Peyer's patch (tissue), 4 donors: Measurements from ENCODE around the gene SYT14. TPM values are rescaled to one million over a fixed set of nuclear protein-coding genes. Genes with fewer than 3 reads are reported as not detected.

Source experiments
- DNase-seq, 3 donors: peaks; one replicate each; pipeline ENCODE4 v3.0.0-alpha.2; 2017 to 2019
- H3K27ac ChIP-seq, 4 donors: fragments of 200-600 bp; sonication (generic); one replicate each; pipeline ENCODE4 v1.5.1; 2016 to 2019
- H3K27me3 ChIP-seq, 2 donors: fragments of 200-600 bp; sonication (generic); one replicate each; pipeline ENCODE4 v1.5.1; 2019
- H3K36me3 ChIP-seq, 3 donors: fragments of 200-600 bp; sonication (generic); one replicate each; pipeline ENCODE4 v1.5.1; 2016 to 2019
- H3K4me1 ChIP-seq, 4 donors: fragments of 200-600 bp; sonication (generic); one replicate each; pipeline ENCODE4 v1.5.1; 2016 to 2019
- H3K4me3 ChIP-seq, 4 donors: fragments of 200-600 bp; sonication (generic); 1 replicate in 3 of 4; 2 replicates in 1 of 4; pipeline ENCODE4 v1.5.1; 2016 to 2019; ENCODE audit warnings: mild to moderate bottlenecking in 1 of 4
- H3K9me3 ChIP-seq, 4 donors: fragments of 200-600 bp; sonication (generic); one replicate each; pipeline ENCODE4 v1.5.1; 2016 to 2019; ENCODE audit warnings: mild to moderate bottlenecking in 1 of 4
- CTCF ChIP-seq, 6 experiments: fragments of 450-650 bp in 4 of 6; fragments of 200-600 bp in 2 of 6; sonication (generic) in 1 of 6; IDR thresholded peaks; one replicate each; pipeline ENCODE4 v1.5.1; 2017 to 2019; ENCODE audit warnings: antibody characterized with exemption in 6 of 6, mild to moderate bottlenecking in 3 of 6, moderate library complexity in 1 of 6
- POLR2A ChIP-seq, 2 donors: fragments of 450-650 bp; IDR thresholded peaks; one replicate each; pipeline ENCODE4 v1.5.1; 2017; ENCODE audit warnings: antibody characterized with exemption in 2 of 2, mild to moderate bottlenecking in 2 of 2, moderate library complexity in 2 of 2
- total RNA-seq, 4 donors: library from RNA; depleted of rRNA; stranded (reverse); fragments of >200 nt; gene quantifications; one replicate each; pipeline ENCODE4 v1.1.0, GENCODE V29; 2016

Gene SYT14
- total RNA-seq, 4 donors from 2014 or later, result 0.27 to 0.83 TPM; not detected in 2

- Histone ChIP-seq H3K36me3 (no peaks in the 10 kb centered on the region), H3K4me3 (no peak overlapping the region), H3K9me3 (peaks cover 0 to 6% (median 0%) of the 10 kb centered on the region in 4 donors), H3K4me1 (no peaks in the 10 kb centered on the region), H3K27ac (no peak overlapping the region), H3K27me3 (no peaks in the 10 kb centered on the region)
- TF ChIP-seq POLR2A (IDR thresholded peaks at IDR 0.05), result no peak
- no peak for TF ChIP-seq CTCF (IDR thresholded peaks at IDR 0.05)
- DNase-seq, result no peak
Measured at GRCh38 chr1:209983953-209984352, 45.9 kb downstream of the SYT14 start.

GRCh38 chr1:209985002-209985401 is 47.0 kb downstream of the SYT14 start:
- H3K36me3 ChIP-seq, result no peaks in the 10 kb centered on the region
- H3K27ac ChIP-seq, result no peak overlapping the region
- TF ChIP-seq POLR2A (IDR thresholded peaks at IDR 0.05) (no peak), CTCF (IDR thresholded peaks at IDR 0.05) (no peak)
- H3K27me3 ChIP-seq, result no peaks in the 10 kb centered on the region
- DNase-seq, result no peak
- H3K4me1 ChIP-seq, result no peaks in the 10 kb centered on the region
- H3K9me3 ChIP-seq, result peaks cover 0 to 6% (median 0%) of the 10 kb centered on the region in 4 donors
- no peak overlapping the region for H3K4me3 ChIP-seq

- H3K27ac ChIP-seq, result no peak overlapping the region
- H3K4me3 ChIP-seq, result no peak overlapping the region
- no peak for TF ChIP-seq POLR2A (IDR thresholded peaks at IDR 0.05)
- TF ChIP-seq CTCF (IDR thresholded peaks at IDR 0.05), result no peak
- no peak for DNase-seq
- H3K9me3 ChIP-seq, result peaks cover 0 to 6% (median 0%) of the 10 kb centered on the region in 4 donors
- no peaks in the 10 kb centered on the region for H3K4me1 ChIP-seq
- no peaks in the 10 kb centered on the region for H3K27me3 ChIP-seq
- H3K36me3 ChIP-seq, result no peaks in the 10 kb centered on the region
Measured at GRCh38 chr1:209988706-209989105, 50.7 kb downstream of the SYT14 start.

GRCh38 chr1:209989525-209989924 is 51.5 kb downstream of the SYT14 start:
- no peak for DNase-seq
- Histone ChIP-seq H3K4me1 (no peaks in the 10 kb centered on the region), H3K9me3 (peaks cover 0 to 6% (median 0%) of the 10 kb centered on the region in 4 donors), H3K27ac (no peak overlapping the region), H3K36me3 (no peaks in the 10 kb centered on the region), H3K27me3 (no peaks in the 10 kb centered on the region), H3K4me3 (no peak overlapping the region)
- TF ChIP-seq CTCF (IDR thresholded peaks at IDR 0.05), result peak in 1 of 6 experiments; percentile 19
- TF ChIP-seq POLR2A (IDR thresholded peaks at IDR 0.05), result no peak

- H3K27ac ChIP-seq, result no peak overlapping the region
- no peak for DNase-seq
- no peak for TF ChIP-seq CTCF (IDR thresholded peaks at IDR 0.05)
- no peak for TF ChIP-seq POLR2A (IDR thresholded peaks at IDR 0.05)
- H3K4me1 ChIP-seq, result no peaks in the 10 kb centered on the region
- H3K4me3 ChIP-seq, result no peak overlapping the region
- H3K27me3 ChIP-seq, result no peaks in the 10 kb centered on the region
- H3K36me3 ChIP-seq, result no peaks in the 10 kb centered on the region
- no peaks in the 10 kb centered on the region for H3K9me3 ChIP-seq
Measured at GRCh38 chr1:209993061-209993830, 55.2 kb downstream of the SYT14 start.
